Measurements from ENCODE around the gene TNNT2. TPM values are rescaled to one million over a fixed set of nuclear protein-coding genes. Genes with fewer than 3 reads are reported as not detected.

TNNT2 gene
- total RNA-seq, 1 experiment from 2014 or later = not detected

- ChIA-PET POLR2A (interaction anchor here (0.5 kb wide), 1 partner anchor 45 kb away, joined by 5 read pairs; no protein-coding TSS in a partner anchor), CTCF (no interaction called here)
- Histone ChIP-seq H3K27ac (ENCODE audit: low read length) (no peak overlapping the region), H3K36me3 (ENCODE audit: control insufficient read depth, insufficient read depth, low read length) (no peaks in the 10 kb centered on the region), H3K4me1 (ENCODE audit: control insufficient read depth, insufficient read depth, low read length) (no peaks in the 10 kb centered on the region), H3K27me3 (ENCODE audit: control insufficient read depth, insufficient read depth, low read length) (no peaks in the 10 kb centered on the region), H3K4me3 (ENCODE audit: low read depth in 2 of 2, low read length in 2 of 2) (no peak overlapping the region), H3K9me3 (ENCODE audit: control insufficient read depth, insufficient read depth, low read depth, low read length) (no peaks in the 10 kb centered on the region)
- in situ Hi-C loops (cut with HindIII; ENCODE audit: low pct_unique_long_range_greater_than_20kb, low sequenced_read_pairs) = no loop called here
- BruUV-seq (replicated peaks) = no TSS peak
- TF ChIP-seq CTCF (IDR thresholded peaks at IDR 0.05) = no peak
- no peak for TF ChIP-seq SIN3A (IDR thresholded peaks at IDR 0.05; ENCODE audit: borderline replicate concordance, insufficient read depth, low read depth, low read length)
- TF ChIP-seq REST (IDR thresholded peaks at IDR 0.05; ENCODE audit: insufficient read depth in 1 of 2, low read depth in 2 of 2, low read length in 1 of 2) = no peak
- TF ChIP-seq POLR2AphosphoS5 (IDR thresholded peaks at IDR 0.05; ENCODE audit: low read depth, low read length) = no peak
- TF ChIP-seq TCF7L2 (IDR thresholded peaks at IDR 0.05; ENCODE audit: low read depth, low read length) = no peak
- DNase-seq (ENCODE audit: low read depth, low spot score) (no peak), ATAC-seq (no peak)
- intact Hi-C loops (cut with micrococcal nuclease; ENCODE audit: unreplicated experiment) = no loop called here
These were observed 13.7 kb upstream of the TNNT2 start for GRCh38 chr1:201391225-201391624.

- no peak overlapping the region for H3K27ac ChIP-seq (ENCODE audit: low read length)
- no peaks in the 10 kb centered on the region for H3K4me1 ChIP-seq (ENCODE audit: control insufficient read depth, insufficient read depth, low read length)
- no peak overlapping the region for H3K4me3 ChIP-seq (ENCODE audit: low read depth in 2 of 2, low read length in 2 of 2)
- CTCF ChIA-PET = interaction anchor here (0.7 to 1.0 kb wide), 2 partner anchors 8 to 74 kb away, joined by 5 to 8 read pairs; no protein-coding TSS in a partner anchor
- H3K27me3 ChIP-seq (ENCODE audit: control insufficient read depth, insufficient read depth, low read length) = no peaks in the 10 kb centered on the region
- ATAC-seq = no peak
- intact Hi-C loops (cut with micrococcal nuclease; ENCODE audit: unreplicated experiment) (no loop called here), in situ Hi-C loops (cut with HindIII; ENCODE audit: low pct_unique_long_range_greater_than_20kb, low sequenced_read_pairs) (no loop called here)
- DNase-seq (ENCODE audit: low read depth, low spot score) = no peak
- TF ChIP-seq SIN3A (IDR thresholded peaks at IDR 0.05; ENCODE audit: borderline replicate concordance, insufficient read depth, low read depth, low read length) = no peak
- no TSS peak for BruUV-seq (replicated peaks)
- POLR2A ChIA-PET = interaction anchor here (0.7 kb wide), 1 partner anchor 444 kb away, joined by 9 read pairs; no protein-coding TSS in a partner anchor
- H3K9me3 ChIP-seq (ENCODE audit: control insufficient read depth, insufficient read depth, low read depth, low read length) = no peaks in the 10 kb centered on the region
- no peaks in the 10 kb centered on the region for H3K36me3 ChIP-seq (ENCODE audit: control insufficient read depth, insufficient read depth, low read length)
These were observed 11.6 kb upstream of the TNNT2 start for GRCh38 chr1:201389051-201389450.

GRCh38 chr1:201386208-201386607, 8.7 kb upstream of the TNNT2 start:
- intact Hi-C loops (cut with micrococcal nuclease; ENCODE audit: unreplicated experiment) = no loop called here
- Histone ChIP-seq H3K36me3 (ENCODE audit: control insufficient read depth, insufficient read depth, low read length) (no peaks in the 10 kb centered on the region), H3K27ac (ENCODE audit: low read length) (no peak overlapping the region), H3K27me3 (ENCODE audit: control insufficient read depth, insufficient read depth, low read length) (no peaks in the 10 kb centered on the region), H3K4me3 (ENCODE audit: low read depth in 2 of 2, low read length in 2 of 2) (no peak overlapping the region), H3K4me1 (ENCODE audit: control insufficient read depth, insufficient read depth, low read length) (no peaks in the 10 kb centered on the region), H3K9me3 (ENCODE audit: control insufficient read depth, insufficient read depth, low read depth, low read length) (no peaks in the 10 kb centered on the region)
- CTCF ChIA-PET = interaction anchor here (0.5 to 1.0 kb wide), 2 partner anchors 8 to 24 kb away, joined by 3 read pairs; no protein-coding TSS in a partner anchor
- no TSS peak for BruUV-seq (replicated peaks)
- DNase-seq (ENCODE audit: low read depth, low spot score) (no peak), ATAC-seq (no peak)
- POLR2A ChIA-PET = no interaction called here
- TF ChIP-seq SIN3A (IDR thresholded peaks at IDR 0.05; ENCODE audit: borderline replicate concordance, insufficient read depth, low read depth, low read length) (no peak), REST (IDR thresholded peaks at IDR 0.05; ENCODE audit: insufficient read depth in 1 of 2, low read depth in 2 of 2, low read length in 1 of 2) (no peak), POLR2AphosphoS5 (IDR thresholded peaks at IDR 0.05; ENCODE audit: low read depth, low read length) (no peak)
- in situ Hi-C loops (cut with HindIII; ENCODE audit: low pct_unique_long_range_greater_than_20kb, low sequenced_read_pairs) = no loop called here

Data from Panc1 (cell line).